Adipocyte (in vitro differentiated cells): Measurements from ENCODE around the gene RASSF9.

ENCODE experiments used
- DNase-seq: peaks from one replicate; pipeline ENCODE4 v3.0.0-alpha.2; 2015; ENCODE audit warnings: low read depth
- H3K27me3 ChIP-seq: replicated peaks from 2 replicates; pipeline ENCODE4 v1.7.0; 2013; ENCODE audit warnings: mild to moderate bottlenecking, low read length, moderate library complexity; ENCODE audit not compliant: control insufficient read depth, insufficient read depth
- H3K36me3 ChIP-seq: 2 replicates; pipeline ENCODE4 v1.7.0; 2013; ENCODE audit warnings: low read length, mild to moderate bottlenecking, moderate library complexity; ENCODE audit not compliant: control insufficient read depth, insufficient read depth, severe bottlenecking
- H3K4me1 ChIP-seq: 2 replicates; pipeline ENCODE4 v1.7.0; 2013; ENCODE audit warnings: mild to moderate bottlenecking, low read length, moderate library complexity; ENCODE audit not compliant: control insufficient read depth, insufficient read depth
- H3K4me3 ChIP-seq: 2 replicates; pipeline ENCODE4 v1.7.0; 2013; ENCODE audit warnings: mild to moderate bottlenecking, low read length, moderate library complexity
- H3K9ac ChIP-seq: 2 replicates; pipeline ENCODE4 v1.7.0; 2013; ENCODE audit warnings: mild to moderate bottlenecking, low read length, moderate library complexity
- H3K9me3 ChIP-seq: 2 replicates; pipeline ENCODE4 v1.7.0; 2013; ENCODE audit warnings: mild to moderate bottlenecking, low read length, moderate library complexity; ENCODE audit not compliant: control insufficient read depth

The RASSF9 gene

DNA sequence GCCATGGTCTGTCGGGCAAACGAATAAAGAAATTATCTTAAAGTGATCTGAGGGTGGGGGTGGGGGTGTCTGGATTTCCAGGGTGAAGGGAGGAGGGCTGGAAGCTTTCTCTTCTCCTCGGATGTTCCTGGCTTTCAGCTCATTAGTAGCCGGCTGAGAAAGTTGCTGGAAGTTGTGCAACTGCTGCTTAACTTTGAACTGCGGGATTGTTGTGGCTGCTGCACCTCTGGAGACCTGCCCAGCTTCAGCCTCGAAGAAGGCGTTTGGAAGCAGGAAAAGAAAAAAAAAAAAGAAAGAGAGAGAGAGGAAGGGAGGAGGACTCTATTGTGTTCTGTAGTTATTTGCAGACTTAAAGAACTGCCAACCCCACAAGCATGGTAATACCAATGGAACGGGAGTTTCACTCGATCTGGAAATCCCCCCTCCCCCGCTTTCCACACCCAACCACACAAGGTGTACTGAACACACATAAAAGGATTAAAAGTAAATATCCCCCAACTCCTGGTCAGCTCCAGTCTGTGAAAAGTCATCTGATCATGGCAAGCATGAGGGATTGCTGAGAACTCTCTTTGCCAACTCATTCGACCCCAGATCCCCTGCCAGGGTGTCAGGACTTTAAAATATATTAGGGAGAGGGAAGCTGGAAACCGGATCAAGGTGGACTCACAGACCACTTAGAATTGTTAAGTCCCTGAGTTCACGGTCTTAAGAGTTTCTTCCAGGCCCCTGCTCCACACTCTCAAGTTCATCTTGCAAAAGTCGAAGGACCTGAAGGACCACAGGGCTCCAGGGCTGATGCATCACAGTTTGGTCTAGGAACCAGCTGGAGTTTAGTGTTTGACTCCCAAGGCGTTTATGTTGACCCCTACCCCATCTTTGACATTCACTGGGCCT lies at the start of gene RASSF9:
Gene RASSF9 (minus strand): TSS at position 213 of the 894 bp plus-strand sequence. CDS start 208 bp downstream, at position 5.
- H3K9ac ChIP-seq: peak within 1 kb of the TSS; percentile 76
- H3K4me3 ChIP-seq: peak within 1 kb of the TSS; percentile 83
- H3K27me3 ChIP-seq: no peaks in the 10 kb centered on the region
- peaks cover 30% of the 10 kb centered on the region for H3K4me1 ChIP-seq
- peak; percentile 91 for DNase-seq
- H3K9me3 ChIP-seq: no peaks in the 10 kb centered on the region
- H3K36me3 ChIP-seq: no peaks in the 10 kb centered on the region

DNA sequence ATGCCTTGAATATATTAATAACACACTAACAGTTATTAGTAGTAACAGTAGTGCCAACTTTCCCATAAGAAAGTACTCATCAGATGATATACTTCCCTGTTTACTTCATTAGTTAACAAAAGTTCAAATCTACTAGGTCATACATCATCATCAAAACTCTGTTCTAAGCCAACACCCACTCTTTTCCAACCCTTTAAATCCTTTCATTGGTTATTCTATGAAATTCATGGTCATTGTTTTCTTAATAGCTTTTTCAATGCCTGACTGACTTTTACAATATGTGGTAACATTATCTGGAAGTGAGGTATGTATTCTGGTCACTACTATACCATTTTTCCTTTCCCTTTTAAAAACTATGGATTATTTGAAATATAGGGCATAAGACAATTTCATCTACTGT lies 47.6 kb upstream of the RASSF9 start:
- Histone ChIP-seq H3K9me3 (no peaks in the 10 kb centered on the region), H3K9ac (no peak overlapping the region), H3K27me3 (no peaks in the 10 kb centered on the region), H3K36me3 (no peaks in the 10 kb centered on the region), H3K4me1 (no peaks in the 10 kb centered on the region), H3K4me3 (no peak overlapping the region)
- no peak for DNase-seq

DNA sequence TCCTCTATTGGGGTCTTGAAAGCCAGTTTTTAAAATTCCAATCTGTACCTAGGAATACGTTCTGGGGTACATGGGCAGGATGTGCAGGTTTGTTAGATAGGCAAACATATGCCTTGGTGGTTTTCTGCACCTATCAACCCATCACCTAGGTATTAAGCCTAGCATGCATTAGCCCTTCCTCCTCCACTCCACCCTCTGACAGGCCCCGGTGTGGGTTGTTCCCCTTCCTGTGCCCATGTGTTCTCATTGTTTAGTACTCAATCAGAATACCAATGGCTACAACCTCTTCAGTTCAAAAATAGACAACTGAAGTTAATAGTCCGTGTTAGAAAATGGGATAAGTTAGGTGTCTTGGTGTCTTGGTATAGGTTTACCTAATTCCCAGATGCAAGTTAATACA lies 41.2 kb upstream of the RASSF9 start:
- Histone ChIP-seq H3K36me3 (no peaks in the 10 kb centered on the region), H3K9me3 (no peaks in the 10 kb centered on the region), H3K4me3 (no peak overlapping the region), H3K9ac (no peak overlapping the region), H3K4me1 (no peaks in the 10 kb centered on the region), H3K27me3 (no peaks in the 10 kb centered on the region)
- no peak for DNase-seq

DNA sequence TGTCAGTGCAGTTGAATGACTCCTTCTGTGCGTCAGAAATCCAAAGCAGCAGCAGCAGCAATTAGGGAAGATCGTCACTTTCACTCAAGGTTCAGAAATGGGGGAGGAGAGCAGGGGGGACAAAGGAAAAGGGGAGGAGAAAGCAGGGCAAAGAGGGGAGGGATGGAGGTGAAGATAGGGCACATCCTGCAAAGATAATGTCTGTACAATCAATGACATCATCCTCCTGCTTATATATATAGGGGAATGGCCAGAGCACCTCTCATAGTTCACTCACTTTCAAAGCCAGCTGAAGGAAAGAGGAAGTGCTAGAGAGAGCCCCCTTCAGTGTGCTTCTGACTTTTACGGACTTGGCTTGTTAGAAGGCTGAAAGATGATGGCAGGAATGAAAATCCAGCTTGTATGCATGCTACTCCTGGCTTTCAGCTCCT lies 37.8 kb upstream of the RASSF9 start, which contains the start of gene NTS:
Gene NTS (plus strand): TSS at position 265 of the 431 bp plus-strand sequence. CDS start 109 bp downstream, at position 374.
- DNase-seq: no peak

DNA sequence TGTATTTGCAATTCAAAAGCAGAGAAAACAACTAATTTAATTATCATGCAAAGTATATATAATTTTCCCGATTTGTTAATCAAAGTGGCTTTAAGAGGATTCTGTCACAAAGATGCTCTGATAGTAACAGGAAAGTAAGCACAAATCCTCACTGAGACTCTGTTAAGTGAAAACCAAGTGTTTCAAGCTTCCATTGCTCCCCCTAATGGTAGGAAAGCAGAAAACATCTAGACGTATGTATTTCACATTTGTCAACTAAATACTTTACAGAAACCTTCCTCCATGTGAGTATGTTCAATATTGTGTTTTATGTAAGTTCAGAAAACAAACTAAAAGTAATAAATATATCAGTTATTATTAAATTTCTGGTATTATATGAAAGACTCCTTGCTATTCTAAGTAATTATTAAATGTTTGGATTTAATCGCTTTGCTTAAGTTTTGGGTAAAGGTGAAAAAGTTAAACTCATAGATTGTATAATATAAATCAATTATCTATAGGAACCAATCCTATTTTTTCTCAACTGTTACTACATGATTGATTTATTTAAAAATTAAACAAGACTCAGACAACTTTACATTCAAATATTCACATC lies 36.4 kb upstream of the RASSF9 start:
- no peaks in the 10 kb centered on the region for H3K27me3 ChIP-seq

More for the DNA sequence above, 37.8 kb upstream of the RASSF9 start, which contains the start of gene NTS:
- Histone ChIP-seq H3K36me3 (no peaks in the 10 kb centered on the region), H3K9ac (no peak within 1 kb of the TSS), H3K4me1 (no peaks in the 10 kb centered on the region), H3K9me3 (no peaks in the 10 kb centered on the region), H3K4me3 (no peak within 1 kb of the TSS), H3K27me3 (no peaks in the 10 kb centered on the region)

DNA sequence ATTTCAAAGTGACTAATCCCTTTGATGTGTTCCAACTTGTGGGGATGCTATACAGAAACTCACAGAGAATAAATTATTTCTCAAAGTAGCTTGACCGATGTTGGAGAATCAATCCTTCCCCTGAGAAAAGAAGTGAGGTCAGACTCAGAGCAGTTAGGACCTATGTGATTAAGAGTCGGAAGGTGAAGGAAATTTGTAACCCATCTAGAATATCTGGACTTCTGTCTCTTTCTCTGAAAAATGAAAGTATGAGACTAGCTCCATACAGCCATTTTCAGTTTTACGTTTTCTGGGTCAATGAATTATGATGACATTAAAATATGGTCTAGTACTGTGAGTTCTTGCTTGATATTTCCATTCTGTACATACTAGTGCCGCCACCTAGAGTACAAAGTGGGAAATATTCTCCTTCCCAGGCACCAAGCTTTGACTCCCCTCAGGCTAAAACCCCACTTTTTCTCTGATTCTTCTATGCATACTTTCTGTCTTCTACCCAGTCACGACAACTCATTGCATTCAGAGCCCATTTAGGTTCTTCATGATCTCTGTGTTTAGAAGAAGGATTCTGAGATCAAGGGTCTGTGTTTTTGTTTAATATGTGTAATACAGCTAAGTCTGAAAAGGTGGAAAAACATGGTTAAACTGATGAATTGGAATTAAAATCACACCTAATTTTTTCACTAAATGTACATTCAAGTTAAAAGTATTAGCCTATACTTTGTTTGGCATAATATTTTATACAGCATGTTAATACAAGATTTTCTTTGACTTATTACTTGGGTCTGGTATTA lies 31.0 kb upstream of the RASSF9 start:
- Histone ChIP-seq H3K9me3 (no peaks in the 10 kb centered on the region), H3K27me3 (no peaks in the 10 kb centered on the region), H3K4me1 (peaks cover 3% of the 10 kb centered on the region), H3K9ac (peak overlapping the region; percentile 68), H3K4me3 (peak overlapping the region; percentile 78), H3K36me3 (no peaks in the 10 kb centered on the region)
- peak; percentile 87 for DNase-seq

More for the DNA sequence above, 36.4 kb upstream of the RASSF9 start:
- Histone ChIP-seq H3K36me3 (no peaks in the 10 kb centered on the region), H3K4me3 (no peak overlapping the region), H3K4me1 (no peaks in the 10 kb centered on the region), H3K9me3 (no peaks in the 10 kb centered on the region), H3K9ac (no peak overlapping the region)
- DNase-seq: peak; percentile 90

DNA sequence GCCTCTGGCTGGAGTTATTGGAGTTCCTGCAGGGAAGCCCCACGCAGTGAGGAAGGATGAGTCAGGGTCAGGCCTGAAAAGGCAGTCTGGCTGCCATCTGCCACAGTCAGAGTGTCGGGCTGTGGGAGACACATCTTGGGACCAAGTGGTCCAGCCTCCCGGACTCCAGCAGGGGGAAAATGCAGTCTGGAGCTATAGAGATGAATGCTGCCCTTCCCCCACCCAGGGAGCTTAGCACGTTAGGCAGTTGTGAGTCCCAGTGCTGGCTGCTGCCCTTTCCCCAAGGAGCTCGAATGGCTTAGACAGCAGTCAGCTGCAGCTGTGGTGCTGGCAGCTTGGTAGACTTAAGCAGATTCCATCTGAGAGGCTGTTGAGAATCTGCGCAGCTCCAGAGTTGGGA lies 29.7 kb upstream of the RASSF9 start:
- H3K4me3 ChIP-seq: no peak overlapping the region
- H3K4me1 ChIP-seq: peaks cover 3% of the 10 kb centered on the region
- H3K9me3 ChIP-seq: no peaks in the 10 kb centered on the region
- no peaks in the 10 kb centered on the region for H3K36me3 ChIP-seq
- no peak for DNase-seq
- no peak overlapping the region for H3K9ac ChIP-seq
- no peaks in the 10 kb centered on the region for H3K27me3 ChIP-seq

DNA sequence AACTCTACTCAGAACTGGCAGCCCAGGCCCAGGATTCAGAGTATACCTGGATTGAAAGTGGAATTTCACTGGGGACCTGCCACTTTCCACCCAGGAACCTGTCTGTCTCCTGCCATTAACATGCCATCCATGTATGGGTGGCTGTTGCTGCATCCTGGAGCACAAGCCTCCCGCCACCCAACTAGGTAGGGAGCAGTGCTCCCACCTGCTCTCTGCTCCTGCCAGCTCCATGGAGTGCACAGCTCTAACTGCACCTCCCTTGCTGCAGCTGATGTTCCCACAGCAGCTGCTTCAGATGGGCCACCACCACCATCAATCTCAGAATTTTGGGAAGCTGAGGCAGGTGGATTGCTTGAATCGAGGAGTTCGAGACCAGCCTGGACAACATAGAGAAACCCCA lies 20.8 kb upstream of the RASSF9 start:
- H3K27me3 ChIP-seq: no peaks in the 10 kb centered on the region
- H3K4me3 ChIP-seq: no peak overlapping the region
- no peaks in the 10 kb centered on the region for H3K9me3 ChIP-seq
- H3K36me3 ChIP-seq: no peaks in the 10 kb centered on the region
- no peak overlapping the region for H3K9ac ChIP-seq
- DNase-seq: no peak
- H3K4me1 ChIP-seq: no peaks in the 10 kb centered on the region

DNA sequence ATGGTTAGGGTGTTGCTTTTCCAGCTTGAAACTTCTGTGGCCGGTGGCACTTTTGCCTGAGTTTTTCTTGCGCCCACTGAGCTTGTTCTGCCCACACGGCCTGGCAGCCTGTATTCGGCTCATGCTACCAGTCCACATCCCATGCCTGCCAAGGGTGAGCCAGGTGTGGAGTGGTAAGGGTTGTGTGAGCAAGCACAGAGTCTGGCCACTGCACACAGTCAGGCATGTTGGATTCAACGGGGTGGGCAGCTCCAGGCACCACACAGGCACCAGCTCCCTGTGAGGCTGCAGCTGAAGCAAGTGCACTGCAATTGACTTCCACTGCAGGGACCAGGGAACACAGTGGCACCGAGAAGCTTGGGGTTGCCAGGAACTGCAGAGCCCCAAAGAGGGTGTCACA lies 19.1 kb upstream of the RASSF9 start:
- H3K9ac ChIP-seq: no peak overlapping the region
- H3K4me1 ChIP-seq: no peaks in the 10 kb centered on the region
- no peaks in the 10 kb centered on the region for H3K9me3 ChIP-seq
- no peak for DNase-seq
- H3K4me3 ChIP-seq: no peak overlapping the region
- H3K27me3 ChIP-seq: no peaks in the 10 kb centered on the region
- H3K36me3 ChIP-seq: no peaks in the 10 kb centered on the region

DNA sequence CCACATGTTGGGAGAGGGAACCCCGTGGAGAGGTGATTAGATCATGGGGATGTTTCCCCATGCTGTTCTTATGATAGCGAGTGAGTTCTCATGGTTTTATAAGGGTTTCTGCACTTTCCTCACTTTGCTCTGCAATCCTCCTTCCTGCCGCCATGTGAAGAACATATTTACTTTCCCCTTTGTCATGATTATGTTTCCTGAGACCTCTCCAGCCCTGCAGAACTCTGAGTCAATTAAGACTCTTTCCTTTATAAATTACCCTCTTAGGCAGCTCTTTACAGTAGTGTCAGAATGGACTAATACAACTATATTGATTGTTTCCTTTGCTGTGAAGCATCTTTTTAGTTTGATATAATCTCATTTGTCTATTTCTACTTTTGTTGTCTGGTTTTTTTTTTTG lies 13.1 kb upstream of the RASSF9 start:
- no peak overlapping the region for H3K4me3 ChIP-seq
- no peak overlapping the region for H3K9ac ChIP-seq
- no peaks in the 10 kb centered on the region for H3K4me1 ChIP-seq
- no peaks in the 10 kb centered on the region for H3K9me3 ChIP-seq
- no peaks in the 10 kb centered on the region for H3K36me3 ChIP-seq
- no peaks in the 10 kb centered on the region for H3K27me3 ChIP-seq
- DNase-seq: no peak
